GM18867 (cell line): ENCODE data around the gene F11.
"Not testable (repeated sequence)": the region's sequence is repeated elsewhere in the genome, so short reads cannot be mapped to it uniquely, and the experiment has no call there.

Source experiments
- ATAC-seq: cut with Tn5 transposase; IDR thresholded peaks from one replicate; pipeline ENCODE4 v1.9.1; 2021; ENCODE audit warnings: mild to moderate bottlenecking, moderate library complexity; ENCODE audit not compliant: unreplicated experiment

Gene F11

GRCh38 chr4:186298031-186298647 is 32.1 kb downstream of the F11 start:
- no peak for ATAC-seq

GRCh38 chr4:186299291-186299690 is 33.3 kb downstream of the F11 start:
- ATAC-seq: no peak

DNA sequence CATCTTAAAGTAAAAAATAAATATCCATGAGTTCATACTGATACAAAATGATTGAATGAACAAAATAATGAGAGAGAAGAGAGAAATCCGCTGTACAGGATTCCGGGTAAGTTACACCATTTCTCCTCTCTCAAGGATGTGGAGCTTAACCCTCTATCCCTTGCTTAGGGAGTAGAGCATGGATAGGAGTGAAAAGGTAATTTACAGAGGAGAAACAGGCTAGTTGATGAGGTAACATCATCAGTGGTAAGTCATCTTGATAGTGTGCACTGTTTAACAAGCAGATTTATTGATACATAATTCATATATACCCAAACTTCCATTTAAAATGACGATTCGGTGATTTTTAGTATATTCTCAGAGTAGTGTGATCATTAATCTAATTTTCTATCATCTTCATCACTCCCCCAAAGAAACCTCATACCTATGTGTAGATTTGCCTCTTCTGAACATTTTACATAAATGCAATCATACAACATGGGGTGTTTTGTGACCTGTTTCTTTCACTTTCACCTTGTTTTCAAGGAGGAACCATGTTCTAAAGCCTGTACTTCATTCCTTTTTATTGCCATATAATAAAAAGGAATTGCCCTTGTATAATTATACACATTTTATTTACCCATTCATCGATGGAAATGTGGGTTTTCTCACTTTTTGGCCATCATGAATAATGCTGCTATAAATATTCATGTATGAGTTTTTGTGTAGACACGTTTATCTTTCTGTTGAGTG is 34.8 kb downstream of the F11 start:
- ATAC-seq: no peak

DNA sequence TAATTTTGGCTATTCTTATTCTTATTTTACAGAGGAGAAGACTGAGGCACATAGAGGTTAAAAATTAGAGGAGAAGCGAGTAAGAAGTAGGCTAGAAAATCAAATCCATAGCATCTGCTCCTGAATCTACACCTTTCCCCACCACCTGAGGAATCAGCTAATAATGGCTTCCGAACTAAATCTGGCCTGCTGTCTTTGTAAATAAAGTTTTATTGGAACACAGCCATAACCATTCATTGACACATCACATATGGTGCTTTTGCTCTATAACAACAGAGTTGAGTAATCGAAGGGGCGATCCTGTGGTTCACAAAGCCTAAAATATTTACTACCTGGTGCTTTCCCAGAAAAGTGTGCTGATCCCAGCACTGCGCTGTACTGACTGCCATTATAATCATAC is 38.2 kb downstream of the F11 start:
- no peak for ATAC-seq

DNA sequence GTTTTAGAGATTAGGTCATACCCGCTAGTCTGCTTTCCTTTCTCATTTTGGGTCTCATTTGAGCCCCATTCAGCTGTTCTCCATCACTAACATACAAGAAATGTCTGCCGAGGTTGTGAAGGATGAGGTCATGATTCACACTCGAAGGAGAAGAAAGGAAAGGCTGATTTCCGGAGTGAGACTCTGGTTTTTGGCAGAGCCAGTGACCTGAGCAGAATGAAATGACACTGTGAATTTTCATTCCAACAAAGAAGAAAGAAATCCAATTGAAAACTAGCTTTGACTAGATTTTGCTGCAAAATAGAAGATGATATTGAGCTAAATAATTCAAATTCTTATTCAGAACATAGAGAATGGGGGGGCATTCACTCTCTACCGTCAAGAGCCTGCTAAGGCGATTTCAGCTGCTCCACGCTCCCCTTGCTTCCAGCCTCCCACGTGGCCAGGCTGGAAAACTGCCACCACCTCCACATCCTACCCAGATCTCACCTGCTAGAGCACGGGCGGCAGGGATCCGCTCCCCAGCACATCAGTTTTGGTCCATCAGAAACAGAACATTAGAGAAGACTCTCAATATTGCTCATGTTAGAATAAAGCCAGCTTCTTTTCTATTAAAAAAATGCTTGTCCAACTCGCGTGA is 39.0 kb downstream of the F11 start:
- no peak for ATAC-seq

DNA sequence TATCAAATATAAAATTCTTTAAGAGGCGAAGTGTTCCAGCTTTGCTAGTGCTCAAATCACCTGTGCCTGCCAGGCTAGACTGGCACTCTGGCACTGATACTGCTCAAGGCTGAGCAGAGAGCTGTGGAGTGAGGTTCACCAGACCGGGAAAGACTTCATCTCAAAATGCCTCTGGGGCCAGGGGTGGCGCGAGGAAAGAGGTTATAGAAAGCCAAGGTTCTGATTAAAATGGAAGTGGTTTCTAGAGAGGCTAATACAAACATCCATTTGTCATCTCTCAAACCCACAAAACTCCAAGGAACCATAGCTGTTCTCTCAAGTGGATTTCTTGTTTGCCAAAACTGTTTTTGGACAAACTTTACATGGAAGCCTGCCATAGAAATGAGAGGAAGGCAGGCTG is 41.5 kb downstream of the F11 start:
- ATAC-seq: no peak

DNA sequence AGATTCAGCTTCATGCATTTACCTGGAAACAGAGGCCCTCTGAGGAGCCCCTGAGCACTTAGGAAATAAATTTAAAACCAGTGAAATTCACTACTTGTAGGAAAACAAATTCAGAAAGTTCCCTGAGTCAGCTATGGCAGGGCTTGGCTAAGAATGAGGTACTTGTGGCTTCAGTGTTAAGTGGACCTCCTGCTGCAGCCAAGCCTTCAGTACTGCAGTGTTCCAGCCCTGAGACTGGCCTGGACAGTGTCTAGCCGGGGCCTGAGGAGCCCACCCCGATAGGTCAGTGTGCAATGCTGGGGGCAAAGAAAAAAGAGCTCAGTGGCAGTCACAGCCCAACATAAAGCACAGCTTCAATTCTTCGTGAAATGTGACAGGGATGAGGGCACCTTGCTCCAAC is 41.9 kb downstream of the F11 start:
- ATAC-seq: no peak

DNA sequence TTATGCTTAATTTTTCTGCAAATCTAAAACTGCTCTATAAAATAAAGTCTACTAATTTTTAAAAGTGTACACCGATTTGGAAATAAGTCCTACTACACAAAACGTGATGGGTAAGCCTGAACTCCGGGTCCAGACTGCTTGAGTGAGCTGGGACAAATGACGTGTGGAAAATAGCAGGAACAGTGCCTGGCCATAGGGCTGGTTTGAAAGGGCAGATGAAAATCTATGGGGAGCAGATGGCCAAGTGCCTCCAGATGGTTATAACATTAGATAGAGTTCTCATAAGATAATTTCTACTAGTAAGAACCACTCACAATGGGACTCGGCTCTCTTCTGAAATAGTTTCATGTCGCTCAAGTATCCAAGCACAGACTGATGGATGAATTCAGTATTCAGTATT is 52.5 kb downstream of the F11 start:
- ATAC-seq: no peak

GRCh38 chr4:186324660-186325059 is 58.7 kb downstream of the F11 start:
- ATAC-seq: not testable (repeated sequence)

- no peak for ATAC-seq
Measured at GRCh38 chr4:186326391-186326790, 60.4 kb downstream of the F11 start.

GRCh38 chr4:186329372-186329771 is 63.4 kb downstream of the F11 start:
- no peak for ATAC-seq

- no peak for ATAC-seq
Measured at GRCh38 chr4:186330368-186330767, 64.4 kb downstream of the F11 start.

GRCh38 chr4:186335793-186336192 is 69.8 kb downstream of the F11 start:
- no peak for ATAC-seq
